Activated T-cell treated with anti-CD3 and anti-CD28 coated beads, Interleukin-2, amount 50 U/mL, for 24 hours (primary cell): Measurements from ENCODE around the gene ALK.

Experiments used
- DNase-seq: peaks from one replicate; pipeline ENCODE4 v3.0.0-alpha.2; 2020
- H3K27ac Mint-ChIP-seq: 2 replicates; pipeline ENCODE4 v1.8.0; 2020; ENCODE audit warnings: mild to moderate bottlenecking, mixed read lengths
- H3K27me3 Mint-ChIP-seq: 2 replicates; pipeline ENCODE4 v1.8.0; 2020; ENCODE audit warnings: mixed read lengths
- H3K36me3 Mint-ChIP-seq: 2 replicates; pipeline ENCODE4 v1.8.0; 2020; ENCODE audit warnings: low read depth, mixed read lengths
- H3K4me1 Mint-ChIP-seq: 2 replicates; pipeline ENCODE4 v1.8.0; 2020; ENCODE audit warnings: low read depth, mixed read lengths
- H3K4me3 Mint-ChIP-seq: 2 replicates; pipeline ENCODE4 v1.8.0; 2020; ENCODE audit warnings: mild to moderate bottlenecking, moderate library complexity, mixed read lengths
- H3K9me3 Mint-ChIP-seq: 2 replicates; pipeline ENCODE4 v1.8.0; 2020; ENCODE audit warnings: mixed read lengths

ALK gene

GRCh38 chr2:29317801-29318485 is 603.4 kb downstream of the ALK start:
- Mint-ChIP-seq H3K27ac (no peak overlapping the region), H3K27me3 (peaks cover 38% of the 10 kb centered on the region), H3K4me3 (no peak overlapping the region), H3K9me3 (no peaks in the 10 kb centered on the region), H3K4me1 (peaks cover 50% of the 10 kb centered on the region), H3K36me3 (no peaks in the 10 kb centered on the region)
- no peak for DNase-seq

GRCh38 chr2:29317077-29317517 is 604.3 kb downstream of the ALK start:
- no peaks in the 10 kb centered on the region for H3K36me3 Mint-ChIP-seq
- peaks cover 41% of the 10 kb centered on the region for H3K27me3 Mint-ChIP-seq
- no peak overlapping the region for H3K27ac Mint-ChIP-seq
- DNase-seq, result no peak
- peaks cover 47% of the 10 kb centered on the region for H3K4me1 Mint-ChIP-seq
- no peak overlapping the region for H3K4me3 Mint-ChIP-seq
- H3K9me3 Mint-ChIP-seq, result no peaks in the 10 kb centered on the region

- peak overlapping the region; percentile 75 for H3K4me3 Mint-ChIP-seq
- peaks cover 41% of the 10 kb centered on the region for H3K4me1 Mint-ChIP-seq
- H3K36me3 Mint-ChIP-seq, result no peaks in the 10 kb centered on the region
- peak overlapping the region; percentile 85 for H3K27ac Mint-ChIP-seq
- H3K9me3 Mint-ChIP-seq, result no peaks in the 10 kb centered on the region
- H3K27me3 Mint-ChIP-seq, result peaks cover 36% of the 10 kb centered on the region
- DNase-seq, result peak; percentile 72
These were observed 606.4 kb downstream of the ALK start for GRCh38 chr2:29314816-29315571.

GRCh38 chr2:29311458-29311857 is 609.9 kb downstream of the ALK start:
- no peaks in the 10 kb centered on the region for H3K36me3 Mint-ChIP-seq
- peaks cover 35% of the 10 kb centered on the region for H3K27me3 Mint-ChIP-seq
- no peak overlapping the region for H3K4me3 Mint-ChIP-seq
- peaks cover 25% of the 10 kb centered on the region for H3K4me1 Mint-ChIP-seq
- DNase-seq, result no peak
- no peaks in the 10 kb centered on the region for H3K9me3 Mint-ChIP-seq
- no peak overlapping the region for H3K27ac Mint-ChIP-seq

- no peak overlapping the region for H3K27ac Mint-ChIP-seq
- no peaks in the 10 kb centered on the region for H3K9me3 Mint-ChIP-seq
- H3K4me3 Mint-ChIP-seq, result no peak overlapping the region
- no peak for DNase-seq
- peaks cover 22% of the 10 kb centered on the region for H3K4me1 Mint-ChIP-seq
- H3K36me3 Mint-ChIP-seq, result no peaks in the 10 kb centered on the region
- peaks cover 37% of the 10 kb centered on the region for H3K27me3 Mint-ChIP-seq
These were observed 610.6 kb downstream of the ALK start for GRCh38 chr2:29310650-29311348.

- no peaks in the 10 kb centered on the region for H3K9me3 Mint-ChIP-seq
- H3K36me3 Mint-ChIP-seq, result no peaks in the 10 kb centered on the region
- DNase-seq, result no peak
- H3K4me1 Mint-ChIP-seq, result peaks cover 11% of the 10 kb centered on the region
- peaks cover 41% of the 10 kb centered on the region for H3K27me3 Mint-ChIP-seq
- H3K27ac Mint-ChIP-seq, result no peak overlapping the region
- no peak overlapping the region for H3K4me3 Mint-ChIP-seq
These were observed 612.0 kb downstream of the ALK start for GRCh38 chr2:29309090-29310029.

GRCh38 chr2:29308366-29308765 is 613.0 kb downstream of the ALK start:
- peaks cover 42% of the 10 kb centered on the region for H3K27me3 Mint-ChIP-seq
- no peak for DNase-seq
- H3K4me1 Mint-ChIP-seq, result peaks cover 3% of the 10 kb centered on the region
- no peak overlapping the region for H3K4me3 Mint-ChIP-seq
- H3K9me3 Mint-ChIP-seq, result no peaks in the 10 kb centered on the region
- no peak overlapping the region for H3K27ac Mint-ChIP-seq
- no peaks in the 10 kb centered on the region for H3K36me3 Mint-ChIP-seq

- no peak overlapping the region for H3K4me3 Mint-ChIP-seq
- DNase-seq, result no peak
- no peaks in the 10 kb centered on the region for H3K36me3 Mint-ChIP-seq
- no peak overlapping the region for H3K27ac Mint-ChIP-seq
- H3K27me3 Mint-ChIP-seq, result peaks cover 47% of the 10 kb centered on the region
- H3K4me1 Mint-ChIP-seq, result peaks cover 3% of the 10 kb centered on the region
- no peaks in the 10 kb centered on the region for H3K9me3 Mint-ChIP-seq
These were observed 613.9 kb downstream of the ALK start for GRCh38 chr2:29307519-29307918.

- H3K4me3 Mint-ChIP-seq, result no peak overlapping the region
- H3K4me1 Mint-ChIP-seq, result peaks cover 3% of the 10 kb centered on the region
- no peaks in the 10 kb centered on the region for H3K36me3 Mint-ChIP-seq
- no peaks in the 10 kb centered on the region for H3K9me3 Mint-ChIP-seq
- no peak overlapping the region for H3K27ac Mint-ChIP-seq
- no peak for DNase-seq
- H3K27me3 Mint-ChIP-seq, result peaks cover 46% of the 10 kb centered on the region
These were observed 615.6 kb downstream of the ALK start for GRCh38 chr2:29305762-29306161.

GRCh38 chr2:29304399-29305060 is 616.9 kb downstream of the ALK start:
- Mint-ChIP-seq H3K27me3 (peaks cover 48% of the 10 kb centered on the region), H3K4me1 (peaks cover 3% of the 10 kb centered on the region), H3K4me3 (no peak overlapping the region), H3K36me3 (no peaks in the 10 kb centered on the region), H3K27ac (no peak overlapping the region), H3K9me3 (no peaks in the 10 kb centered on the region)
- no peak for DNase-seq

- no peak for DNase-seq
- Mint-ChIP-seq H3K4me1 (no peaks in the 10 kb centered on the region), H3K27me3 (peaks cover 60% of the 10 kb centered on the region), H3K4me3 (no peak overlapping the region), H3K9me3 (no peaks in the 10 kb centered on the region), H3K36me3 (no peaks in the 10 kb centered on the region), H3K27ac (no peak overlapping the region)
These were observed 624.8 kb downstream of the ALK start for GRCh38 chr2:29296585-29296984.

GRCh38 chr2:29295845-29296244 is 625.5 kb downstream of the ALK start:
- Mint-ChIP-seq H3K4me3 (no peak overlapping the region), H3K36me3 (no peaks in the 10 kb centered on the region), H3K9me3 (no peaks in the 10 kb centered on the region), H3K4me1 (no peaks in the 10 kb centered on the region), H3K27ac (no peak overlapping the region), H3K27me3 (peaks cover 60% of the 10 kb centered on the region)
- DNase-seq, result no peak

- DNase-seq, result no peak
- Mint-ChIP-seq H3K36me3 (no peaks in the 10 kb centered on the region), H3K27me3 (peaks cover 65% of the 10 kb centered on the region), H3K9me3 (no peaks in the 10 kb centered on the region), H3K4me1 (no peaks in the 10 kb centered on the region), H3K4me3 (no peak overlapping the region), H3K27ac (no peak overlapping the region)
These were observed 627.5 kb downstream of the ALK start for GRCh38 chr2:29293830-29294438.
